A673 (cell line): ENCODE measurements around the gene TMED5. TPM values are rescaled to one million over a fixed set of nuclear protein-coding genes. Genes with fewer than 3 reads are reported as not detected.

ENCODE experiments used
- BruUV-seq: library from RNA; stranded (reverse); fragments of 400-500 nt; replicated peaks from 2 replicates; lab custom pipeline; 2021; lab: Mats Ljungman, UMichigan
- CTCF ChIA-PET: fragments of 300-600 bp; sonication (Branson Sonifier 250); formaldehyde crosslinking; loops from one replicate; lab custom pipeline; 2022; ENCODE audit warnings: antibody characterized with exemption; lab: Charles Lee
- POLR2A ChIA-PET: fragments of 300-600 bp; sonication (Branson Sonifier 250); formaldehyde crosslinking; loops from one replicate; lab custom pipeline; 2022; ENCODE audit warnings: antibody characterized with exemption; ENCODE audit not compliant: low non-redundant PET; lab: Charles Lee
- DNase-seq: peaks from one replicate; pipeline ENCODE4 v3.0.0-alpha.2; 2015; ENCODE audit warnings: low spot score
- H3K27ac ChIP-seq: fragments of 200-600 bp; sonication (generic); 2 replicates; pipeline ENCODE4 v1.5.1; 2016; ENCODE audit warnings: mixed run types, low read depth, mild to moderate bottlenecking, mixed read lengths, antibody characterized with exemption, low read length; ENCODE audit not compliant: poor library complexity, severe bottlenecking
- H3K27me3 ChIP-seq: fragments of 200-600 bp; sonication (generic); replicated peaks from 2 replicates; pipeline ENCODE4 v1.6.1; 2017; ENCODE audit warnings: mixed run types, low read depth, mild to moderate bottlenecking, mixed read lengths, antibody characterized with exemption, low read length; ENCODE audit not compliant: insufficient read depth, poor library complexity
- H3K36me3 ChIP-seq: fragments of 200-600 bp; sonication (generic); 2 replicates; pipeline ENCODE4 v1.6.1; 2016; ENCODE audit warnings: mixed run types, mild to moderate bottlenecking, mixed read lengths, antibody characterized with exemption, low read length; ENCODE audit not compliant: insufficient read depth, poor library complexity, severe bottlenecking
- H3K4me1 ChIP-seq: fragments of 200-600 bp; sonication (generic); 2 replicates; pipeline ENCODE4 v1.6.1; 2017; ENCODE audit warnings: mixed run types, mild to moderate bottlenecking, mixed read lengths, antibody characterized with exemption, low read length; ENCODE audit not compliant: insufficient read depth, poor library complexity, severe bottlenecking
- H3K4me3 ChIP-seq: fragments of 200-600 bp; sonication (generic); 2 replicates; pipeline ENCODE4 v1.5.1; 2016; ENCODE audit warnings: low read depth, mixed run types, mild to moderate bottlenecking, mixed read lengths, low read length; ENCODE audit not compliant: poor library complexity, severe bottlenecking
- H3K9me3 ChIP-seq: fragments of 200-600 bp; sonication (generic); 2 replicates; pipeline ENCODE4 v1.6.1; 2016; ENCODE audit warnings: mixed run types, low read depth, mild to moderate bottlenecking, mixed read lengths, antibody characterized with exemption, low read length; ENCODE audit not compliant: poor library complexity, severe bottlenecking
- CTCF ChIP-seq: fragments of 300-800, 200-600 bp; sonication (generic); conservative IDR thresholded peaks from 2 replicates; pipeline ENCODE4 v1.5.1; 2017; ENCODE audit warnings: low read depth, mild to moderate bottlenecking, antibody characterized with exemption, low read length, moderate library complexity, mixed read lengths
- EZH2 ChIP-seq: fragments of 200-600 bp; sonication (generic); IDR thresholded peaks from 2 replicates; pipeline ENCODE4 v1.6.1; 2017; ENCODE audit warnings: borderline replicate concordance, low read depth, mild to moderate bottlenecking, mixed read lengths, antibody characterized with exemption, low read length; ENCODE audit not compliant: poor library complexity, severe bottlenecking
- intact Hi-C: fragments of 100-400 bp; cut with micrococcal nuclease; formaldehyde crosslinking; loops from one replicate; pipeline ENCODE4 v1.10.0; 2022; ENCODE audit not compliant: unreplicated experiment
- total RNA-seq: library from RNA; stranded (reverse); gene quantifications from 2 replicates; pipeline ENCODE4 v1.2.3, GENCODE V29; 2021

TMED5 gene
- total RNA-seq, 1 experiment from 2014 or later, result 52.6 TPM

DNA sequence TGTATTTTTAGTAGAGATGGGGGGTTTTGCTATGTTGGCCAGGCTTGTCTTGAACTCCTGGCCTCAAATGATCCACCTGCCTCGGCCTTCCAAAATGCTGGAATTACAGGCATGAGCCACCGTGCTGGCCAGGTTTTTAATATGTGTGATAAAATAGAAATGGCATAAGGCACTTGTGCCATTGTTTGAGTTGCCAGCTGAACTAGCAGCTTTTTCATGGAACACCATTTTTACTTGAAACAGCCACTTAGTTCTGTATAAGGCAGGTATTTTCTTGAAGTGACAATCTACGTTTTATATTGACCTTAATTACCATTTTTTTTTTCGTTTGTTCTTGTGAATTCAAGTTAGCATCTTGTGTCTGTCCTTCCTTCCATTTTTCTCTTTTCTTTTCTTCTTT, 72.8 kb downstream of the TMED5 start:
- Histone ChIP-seq H3K36me3 (peaks cover 25% of the 10 kb centered on the region), H3K27ac (no peak overlapping the region), H3K9me3 (peaks cover 23% of the 10 kb centered on the region), H3K27me3 (no peaks in the 10 kb centered on the region), H3K4me1 (peaks cover 11% of the 10 kb centered on the region), H3K4me3 (no peak overlapping the region)
- TF ChIP-seq CTCF, result no peak
- no peak for TF ChIP-seq EZH2
- BruUV-seq, result no TSS peak
- no peak for DNase-seq
- ChIA-PET POLR2A (no interaction called here), CTCF (no interaction called here)
- intact Hi-C loops, result no loop called here

DNA sequence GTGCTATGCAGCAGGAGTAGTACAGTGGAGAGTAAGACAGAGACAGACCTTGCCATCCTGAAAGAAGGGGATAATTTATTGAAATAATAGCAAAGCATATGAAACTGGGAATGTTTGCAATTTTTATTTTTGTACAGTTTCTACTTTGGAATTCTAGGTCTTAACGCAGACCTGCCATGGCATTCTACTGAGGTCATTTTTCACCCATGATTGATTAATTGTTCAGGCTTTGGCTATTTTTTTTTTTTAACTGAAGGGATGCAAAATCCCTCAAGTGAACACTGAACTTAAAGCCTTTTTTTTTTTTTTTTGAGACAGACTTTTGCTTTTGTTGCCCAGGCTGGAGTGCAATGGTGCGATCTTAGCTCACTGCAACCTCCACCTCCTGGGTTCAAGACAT, 74.0 kb downstream of the TMED5 start:
- H3K4me1 ChIP-seq, result peaks cover 6% of the 10 kb centered on the region
- H3K27ac ChIP-seq, result no peak overlapping the region
- no peak for DNase-seq
- H3K9me3 ChIP-seq, result peaks cover 23% of the 10 kb centered on the region
- CTCF ChIA-PET, result no interaction called here
- H3K36me3 ChIP-seq, result peaks cover 25% of the 10 kb centered on the region
- POLR2A ChIA-PET, result no interaction called here
- H3K27me3 ChIP-seq, result no peaks in the 10 kb centered on the region
- no peak overlapping the region for H3K4me3 ChIP-seq
- TF ChIP-seq CTCF (no peak), EZH2 (no peak)
- intact Hi-C loops, result no loop called here
- no TSS peak for BruUV-seq

- Histone ChIP-seq H3K27ac (no peak overlapping the region), H3K4me3 (no peak overlapping the region), H3K36me3 (peaks cover under 1% of the 10 kb centered on the region), H3K27me3 (no peaks in the 10 kb centered on the region), H3K9me3 (peaks cover 5% of the 10 kb centered on the region), H3K4me1 (no peaks in the 10 kb centered on the region)
- ChIA-PET CTCF (no interaction called here), POLR2A (no interaction called here)
- no TSS peak for BruUV-seq
- intact Hi-C loops, result no loop called here
- no peak for DNase-seq
- TF ChIP-seq EZH2, result no peak
- TF ChIP-seq CTCF, result no peak
These were observed 78.1 kb downstream of the TMED5 start for GRCh38 chr1:93102142-93102541.

Other genes starting within 250 kb of the TMED5 start
- gene DIPK1A, start 219.0 kb downstream of the TMED5 start, total RNA-seq, result 10.3 and 10.9 TPM in 2 replicates
- 68.5 and 68.7 TPM in 2 replicates for gene MTF2, start 101.1 kb downstream of the TMED5 start, total RNA-seq
- 22.1 and 25.9 TPM in 2 replicates for gene CCDC18, start 311 bp upstream of the TMED5 start, total RNA-seq
- 71.3 and 77.2 TPM in 2 replicates for gene DR1, start 165.5 kb upstream of the TMED5 start, total RNA-seq